Measurements from ENCODE around the gene IL25. TPM values are rescaled to one million over a fixed set of nuclear protein-coding genes. Genes with fewer than 3 reads are reported as not detected.
"Not testable (repeated sequence)": the region's sequence is repeated elsewhere in the genome, so short reads cannot be mapped to it uniquely, and the experiment has no call there.

IL25 gene
- total RNA-seq, 4 donors from 2014 or later: not detected

DNA sequence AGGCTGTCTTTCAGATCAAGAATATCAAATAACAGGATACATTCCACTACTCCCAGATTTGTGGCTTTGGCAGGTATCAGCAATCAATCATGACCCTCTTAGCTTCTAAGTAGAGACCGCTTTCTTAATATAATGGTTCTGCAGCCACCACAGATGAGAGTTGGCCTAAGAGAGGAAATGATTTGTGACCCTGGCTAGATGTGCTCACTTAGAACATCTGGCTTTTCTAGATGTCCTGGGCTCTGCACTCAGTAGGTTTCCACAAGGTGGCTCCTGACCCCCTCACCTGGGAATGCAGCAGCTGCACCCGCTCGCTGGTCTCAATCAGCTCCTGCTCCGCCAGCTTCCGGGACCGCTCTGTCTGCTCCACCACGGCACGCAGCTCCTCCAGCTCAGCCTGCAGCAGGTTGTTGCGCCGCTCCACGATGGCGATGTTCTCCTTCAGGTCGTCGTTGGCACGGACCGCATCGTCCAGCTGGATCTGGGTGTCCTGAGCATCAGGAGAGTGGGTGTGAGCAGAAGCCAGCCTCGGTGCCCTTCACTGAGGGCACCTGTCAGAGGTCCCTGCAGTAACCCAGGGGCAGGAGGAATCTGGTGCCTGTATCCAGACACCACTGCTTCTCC, 13.1 kb downstream of the IL25 start:
- no peak for TF ChIP-seq POLR2A (IDR thresholded peaks at IDR 0.05)
- TF ChIP-seq, protein P1, sequence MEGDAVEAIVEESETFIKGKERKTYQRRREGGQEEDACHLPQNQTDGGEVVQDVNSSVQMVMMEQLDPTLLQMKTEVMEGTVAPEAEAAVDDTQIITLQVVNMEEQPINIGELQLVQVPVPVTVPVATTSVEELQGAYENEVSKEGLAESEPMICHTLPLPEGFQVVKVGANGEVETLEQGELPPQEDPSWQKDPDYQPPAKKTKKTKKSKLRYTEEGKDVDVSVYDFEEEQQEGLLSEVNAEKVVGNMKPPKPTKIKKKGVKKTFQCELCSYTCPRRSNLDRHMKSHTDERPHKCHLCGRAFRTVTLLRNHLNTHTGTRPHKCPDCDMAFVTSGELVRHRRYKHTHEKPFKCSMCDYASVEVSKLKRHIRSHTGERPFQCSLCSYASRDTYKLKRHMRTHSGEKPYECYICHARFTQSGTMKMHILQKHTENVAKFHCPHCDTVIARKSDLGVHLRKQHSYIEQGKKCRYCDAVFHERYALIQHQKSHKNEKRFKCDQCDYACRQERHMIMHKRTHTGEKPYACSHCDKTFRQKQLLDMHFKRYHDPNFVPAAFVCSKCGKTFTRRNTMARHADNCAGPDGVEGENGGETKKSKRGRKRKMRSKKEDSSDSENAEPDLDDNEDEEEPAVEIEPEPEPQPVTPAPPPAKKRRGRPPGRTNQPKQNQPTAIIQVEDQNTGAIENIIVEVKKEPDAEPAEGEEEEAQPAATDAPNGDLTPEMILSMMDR (IDR thresholded peaks at IDR 0.05 in 4 of 5, conservative IDR thresholded peaks at IDR 0.05 in 1 of 5): no peak
- Histone ChIP-seq H3K27ac (no peak overlapping the region), H3K4me3 (no peak overlapping the region), H3K9me3 (no peaks in the 10 kb centered on the region), H3K4me1 (no peaks in the 10 kb centered on the region), H3K27me3 (no peaks in the 10 kb centered on the region), H3K36me3 (peaks cover 0 to 17% of the 10 kb centered on the region in 2 donors)
- intact Hi-C loops (cut with DNase I; ENCODE audit: low total_unique reads) (no loop called here), in situ Hi-C loops (cut with MboI; ENCODE audit: low sequenced_read_pairs in 4 of 4) (loop anchor here in 2 of 4 donors (10.0 kb wide), 2 partner anchors 51 to 121 kb away; no protein-coding TSS in a partner anchor)
- ATAC-seq (no peak), DNase-seq (no peak)

DNA sequence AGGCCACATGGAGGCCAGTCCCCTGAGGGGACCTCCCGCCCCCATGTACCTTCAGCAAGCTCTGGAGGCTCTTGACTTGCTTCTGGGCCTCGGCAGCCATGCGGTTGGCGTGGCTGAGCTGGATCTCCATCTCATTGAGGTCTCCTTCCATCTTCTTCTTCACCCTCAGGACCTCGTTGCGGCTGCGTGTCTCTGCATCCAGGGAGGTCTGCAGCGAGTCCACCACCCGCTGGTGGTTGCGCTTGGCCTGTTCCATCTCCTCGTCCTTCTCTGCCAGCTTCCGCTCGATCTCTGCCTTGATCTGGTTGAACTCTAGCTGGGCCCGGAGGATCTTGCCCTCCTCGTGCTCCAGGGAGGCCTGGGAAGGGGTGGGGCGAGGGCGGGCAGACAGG, 13.7 kb downstream of the IL25 start:
- H3K27ac ChIP-seq; H3K9me3 ChIP-seq; H3K4me3 ChIP-seq; DNase-seq; intact Hi-C loops (cut with DNase I; ENCODE audit: low total_unique reads); ATAC-seq; H3K4me1 ChIP-seq; H3K27me3 ChIP-seq: not testable (repeated sequence)
- in situ Hi-C loops (cut with MboI; ENCODE audit: low sequenced_read_pairs in 4 of 4): loop anchor here in 2 of 4 donors (10.0 kb wide), 2 partner anchors 51 to 121 kb away; no protein-coding TSS in a partner anchor
- peaks cover 0 to 18% of the 10 kb centered on the region in 2 donors for H3K36me3 ChIP-seq

DNA sequence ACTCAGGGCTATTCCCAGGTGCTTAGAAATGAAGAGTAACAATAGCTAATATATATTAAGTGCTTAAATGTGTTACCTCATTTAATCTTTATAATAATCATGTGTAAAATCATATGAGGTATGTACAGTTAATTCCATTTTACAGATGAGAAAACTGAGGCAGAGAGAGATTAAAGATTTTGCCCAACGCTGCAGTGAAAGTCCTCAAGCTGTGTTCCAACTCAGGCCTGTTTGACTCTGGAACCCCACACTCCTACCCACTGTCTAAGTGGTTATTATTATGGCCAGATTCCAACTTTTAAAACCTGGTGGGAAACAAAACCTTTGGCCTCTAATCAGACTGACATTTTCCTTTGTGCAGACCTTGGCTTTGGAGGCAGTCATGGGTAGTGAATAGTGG, 14.4 kb downstream of the IL25 start:
- Histone ChIP-seq H3K9me3 (no peaks in the 10 kb centered on the region), H3K4me1 (no peaks in the 10 kb centered on the region), H3K4me3 (no peak overlapping the region), H3K36me3 (peaks cover 0 to 17% of the 10 kb centered on the region in 2 donors), H3K27ac (peak overlapping the region in 1 of 4 donors; percentile 9), H3K27me3 (no peaks in the 10 kb centered on the region)
- no peak for TF ChIP-seq POLR2A (IDR thresholded peaks at IDR 0.05)
- TF ChIP-seq, protein P1 (IDR thresholded peaks at IDR 0.05 in 4 of 5, conservative IDR thresholded peaks at IDR 0.05 in 1 of 5): no peak
- no peak for ATAC-seq
- DNase-seq: no peak
- in situ Hi-C loops (cut with MboI; ENCODE audit: low sequenced_read_pairs in 4 of 4) (loop anchor here in 2 of 4 donors (10.0 kb wide), 2 partner anchors 52 to 122 kb away; no protein-coding TSS in a partner anchor), intact Hi-C loops (cut with DNase I; ENCODE audit: low total_unique reads) (no loop called here)

DNA sequence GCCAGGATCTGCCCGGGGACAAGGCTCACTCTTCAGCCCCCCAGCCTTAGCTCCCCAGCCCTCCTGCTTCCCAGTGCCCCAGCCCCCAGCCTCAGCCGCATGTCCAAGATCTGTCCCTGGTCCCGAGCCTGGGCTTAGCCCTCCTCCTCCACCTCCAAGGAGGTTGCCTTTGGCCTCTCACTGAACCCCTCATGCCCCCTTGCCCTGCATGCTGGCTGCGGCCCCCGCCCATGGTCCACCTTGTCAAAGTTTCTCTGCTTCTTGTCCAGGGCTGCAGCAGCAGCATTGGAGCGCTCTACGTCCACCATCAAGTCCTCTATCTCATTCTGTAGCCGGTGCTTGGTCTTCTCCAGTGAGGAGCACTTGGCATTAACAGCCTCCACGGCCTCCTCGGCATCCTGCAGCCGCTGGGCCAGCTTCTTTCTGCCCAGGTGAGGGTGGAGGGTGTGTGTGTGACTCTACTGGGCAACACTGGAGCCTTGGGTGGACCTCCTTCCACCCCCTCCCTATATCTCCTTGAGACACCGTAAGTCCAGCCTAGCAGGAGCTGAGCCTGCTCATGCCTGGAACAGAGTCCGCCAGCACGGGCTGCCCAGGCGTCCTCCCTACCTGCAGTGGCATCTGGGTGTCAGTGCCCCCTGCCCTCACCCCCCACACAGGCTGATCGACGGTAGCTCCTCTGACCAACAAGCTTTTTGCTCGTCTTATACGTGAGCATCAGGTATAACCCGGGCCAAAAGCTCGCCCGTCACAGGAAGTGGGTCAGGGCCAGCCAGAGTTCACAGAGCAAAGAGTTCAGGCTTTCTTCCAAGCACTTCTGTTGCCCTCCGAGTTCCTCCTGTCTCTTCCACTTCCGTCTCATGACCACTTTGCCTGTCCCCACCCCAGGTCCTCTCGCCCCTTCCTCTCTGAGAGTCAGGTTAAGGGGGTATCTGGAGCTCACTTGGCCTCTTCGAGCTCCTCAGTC, 15.6 kb downstream of the IL25 start:
- ATAC-seq (no peak), DNase-seq (no peak)
- in situ Hi-C loops (cut with MboI; ENCODE audit: low sequenced_read_pairs in 4 of 4): loop anchor here in 2 of 4 donors (10.0 kb wide), 2 partner anchors 53 to 123 kb away; no protein-coding TSS in a partner anchor
- peaks cover 0 to 28% of the 10 kb centered on the region in 2 donors for H3K36me3 ChIP-seq
- no peak for TF ChIP-seq POLR2A (IDR thresholded peaks at IDR 0.05)
- TF ChIP-seq, protein P1 (IDR thresholded peaks at IDR 0.05 in 4 of 5, conservative IDR thresholded peaks at IDR 0.05 in 1 of 5): no peak
- no peak overlapping the region for H3K4me3 ChIP-seq
- intact Hi-C loops (cut with DNase I; ENCODE audit: low total_unique reads): no loop called here
- H3K27me3 ChIP-seq: no peaks in the 10 kb centered on the region
- no peaks in the 10 kb centered on the region for H3K9me3 ChIP-seq
- H3K4me1 ChIP-seq: no peaks in the 10 kb centered on the region
- H3K27ac ChIP-seq: peak overlapping the region in 1 of 4 donors; percentile 9

DNA sequence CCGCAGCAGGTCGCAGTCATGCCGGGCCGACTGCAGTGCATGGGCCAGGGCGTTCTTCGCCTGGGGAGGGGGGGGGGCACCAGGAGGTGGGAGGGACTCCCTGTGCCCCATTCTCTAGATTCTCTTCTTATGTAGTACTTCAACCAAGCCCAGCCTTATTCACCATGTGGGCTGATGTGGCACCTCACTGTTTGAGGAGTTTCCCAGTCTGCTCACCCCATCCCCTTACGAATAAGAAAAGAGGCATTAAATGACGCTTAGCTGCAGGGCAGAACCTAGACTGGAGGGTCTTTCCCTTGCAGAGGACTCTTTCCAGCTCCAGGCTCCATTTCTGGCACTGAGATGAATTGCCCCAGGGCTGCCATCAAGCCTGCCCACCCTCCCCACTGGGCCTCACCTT, 16.4 kb downstream of the IL25 start:
- H3K36me3 ChIP-seq: peaks cover 0 to 28% of the 10 kb centered on the region in 2 donors
- in situ Hi-C loops (cut with MboI; ENCODE audit: low sequenced_read_pairs in 4 of 4): loop anchor here in 2 of 4 donors (10.0 kb wide), 2 partner anchors 54 to 124 kb away; no protein-coding TSS in a partner anchor
- H3K4me1 ChIP-seq: no peaks in the 10 kb centered on the region
- no peaks in the 10 kb centered on the region for H3K27me3 ChIP-seq
- DNase-seq: no peak
- no peak overlapping the region for H3K4me3 ChIP-seq
- H3K27ac ChIP-seq: peak overlapping the region in 2 of 4 donors; percentile 22 to 39
- no peak for ATAC-seq
- TF ChIP-seq, protein P1 (IDR thresholded peaks at IDR 0.05 in 4 of 5, conservative IDR thresholded peaks at IDR 0.05 in 1 of 5): no peak
- no peak for TF ChIP-seq POLR2A (IDR thresholded peaks at IDR 0.05)
- intact Hi-C loops (cut with DNase I; ENCODE audit: low total_unique reads): no loop called here
- H3K9me3 ChIP-seq: no peaks in the 10 kb centered on the region

All from gastrocnemius medialis (tissue), 4 donors.